ENCODE data around the gene ITCH. TPM values are rescaled to one million over a fixed set of nuclear protein-coding genes. Genes with fewer than 3 reads are reported as not detected.
"Not testable (repeated sequence)": the region's sequence is repeated elsewhere in the genome, so short reads cannot be mapped to it uniquely, and the experiment has no call there.

ITCH gene
- total RNA-seq, 1 experiment from 2014 or later, result 138 TPM

DNA sequence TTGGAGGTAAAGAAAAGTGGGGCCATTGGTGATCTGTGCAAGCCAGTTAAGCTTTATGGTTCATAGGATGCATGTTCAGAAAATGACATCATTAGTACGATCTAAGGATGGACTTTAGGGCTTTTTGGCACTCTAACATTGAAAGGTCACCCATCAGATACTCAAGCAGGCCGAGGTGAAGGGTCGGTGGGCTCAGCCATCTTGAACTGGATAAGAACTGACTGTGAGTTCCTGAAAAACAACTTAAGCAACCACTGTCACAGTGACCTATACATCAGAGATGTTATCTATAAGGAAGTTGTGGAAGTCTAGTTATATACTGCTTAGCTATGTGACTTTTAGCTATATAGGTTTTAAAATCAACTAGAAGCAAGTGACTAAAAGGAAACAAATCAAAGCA is 13.0 kb upstream of the ITCH start:
- no peak overlapping the region for H3K4me3 Mint-ChIP-seq (ENCODE audit: unreplicated experiment)
- peaks cover 11% of the 10 kb centered on the region for H3K4me1 Mint-ChIP-seq (ENCODE audit: low read depth, unreplicated experiment)
- Histone ChIP-seq H3K9me3 (no peaks in the 10 kb centered on the region), H3K4me1 (peaks cover 19% of the 10 kb centered on the region), H3K27me3 (replicated peaks; ENCODE audit: control insufficient read depth, insufficient read depth, low read length) (no peaks in the 10 kb centered on the region), H3K4me3 (ENCODE audit: low read depth, low read length) (no peak overlapping the region), H3K36me3 (ENCODE audit: control insufficient read depth, insufficient read depth, low read length) (no peaks in the 10 kb centered on the region)
- no peaks in the 10 kb centered on the region for H3K27me3 Mint-ChIP-seq (ENCODE audit: insufficient read depth, unreplicated experiment)
- no peak for DNase-seq
- no TSS peak for BruUV-seq (replicated peaks)
- no peaks in the 10 kb centered on the region for H3K36me3 Mint-ChIP-seq (ENCODE audit: insufficient read depth, unreplicated experiment)
- no peak overlapping the region for H3K27ac Mint-ChIP-seq (ENCODE audit: unreplicated experiment)
- H3K9me3 Mint-ChIP-seq (ENCODE audit: unreplicated experiment), result no peaks in the 10 kb centered on the region
- ChIA-PET CTCF (interaction anchor here (0.6 to 1.6 kb wide), 4 partner anchors 13 to 212 kb away, joined by 3 to 7 read pairs (median 4); partner anchors contain the start of gene ITCH), POLR2A (interaction anchor here (0.9 to 1.8 kb wide), 2 partner anchors 13 to 44 kb away, joined by 3 to 10 read pairs; partner anchors contain the start of gene ITCH)
- intact Hi-C loops (cut with micrococcal nuclease; ENCODE audit: unreplicated experiment), result no loop called here
- TF ChIP-seq, protein P1, sequence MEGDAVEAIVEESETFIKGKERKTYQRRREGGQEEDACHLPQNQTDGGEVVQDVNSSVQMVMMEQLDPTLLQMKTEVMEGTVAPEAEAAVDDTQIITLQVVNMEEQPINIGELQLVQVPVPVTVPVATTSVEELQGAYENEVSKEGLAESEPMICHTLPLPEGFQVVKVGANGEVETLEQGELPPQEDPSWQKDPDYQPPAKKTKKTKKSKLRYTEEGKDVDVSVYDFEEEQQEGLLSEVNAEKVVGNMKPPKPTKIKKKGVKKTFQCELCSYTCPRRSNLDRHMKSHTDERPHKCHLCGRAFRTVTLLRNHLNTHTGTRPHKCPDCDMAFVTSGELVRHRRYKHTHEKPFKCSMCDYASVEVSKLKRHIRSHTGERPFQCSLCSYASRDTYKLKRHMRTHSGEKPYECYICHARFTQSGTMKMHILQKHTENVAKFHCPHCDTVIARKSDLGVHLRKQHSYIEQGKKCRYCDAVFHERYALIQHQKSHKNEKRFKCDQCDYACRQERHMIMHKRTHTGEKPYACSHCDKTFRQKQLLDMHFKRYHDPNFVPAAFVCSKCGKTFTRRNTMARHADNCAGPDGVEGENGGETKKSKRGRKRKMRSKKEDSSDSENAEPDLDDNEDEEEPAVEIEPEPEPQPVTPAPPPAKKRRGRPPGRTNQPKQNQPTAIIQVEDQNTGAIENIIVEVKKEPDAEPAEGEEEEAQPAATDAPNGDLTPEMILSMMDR (IDR thresholded peaks at IDR 0.05; ENCODE audit: insufficient read depth in 1 of 2, low read depth in 1 of 2, low read length in 1 of 2, severe bottlenecking in 1 of 2, unreplicated experiment in 1 of 2), result no peak

DNA sequence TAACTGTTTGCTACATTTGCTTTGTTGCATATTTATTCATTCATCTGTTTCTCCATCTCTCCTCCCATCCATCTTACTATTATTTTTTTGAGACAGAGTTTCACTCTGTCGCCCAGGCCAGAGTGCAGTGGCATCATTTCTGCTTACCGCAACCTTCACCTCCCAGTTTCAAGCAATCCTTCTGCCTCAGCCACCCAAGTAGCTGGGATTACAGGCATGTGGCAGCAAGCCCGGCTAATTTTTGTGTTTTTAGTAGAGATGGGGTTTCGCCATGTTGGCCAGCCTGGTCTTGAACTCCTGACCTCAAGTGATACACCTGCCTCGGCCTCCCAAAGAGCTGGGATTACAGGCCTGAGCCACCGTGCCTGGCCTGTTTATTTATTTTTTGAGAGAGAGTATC is 9.6 kb upstream of the ITCH start:
- DNase-seq; BruUV-seq (replicated peaks); H3K4me1 Mint-ChIP-seq (ENCODE audit: low read depth, unreplicated experiment); H3K9me3 ChIP-seq; H3K4me3 Mint-ChIP-seq (ENCODE audit: unreplicated experiment); H3K36me3 Mint-ChIP-seq (ENCODE audit: insufficient read depth, unreplicated experiment); H3K9me3 Mint-ChIP-seq (ENCODE audit: unreplicated experiment); H3K4me1 ChIP-seq; H3K27me3 Mint-ChIP-seq (ENCODE audit: insufficient read depth, unreplicated experiment); H3K36me3 ChIP-seq (ENCODE audit: control insufficient read depth, insufficient read depth, low read length); H3K4me3 ChIP-seq (ENCODE audit: low read depth, low read length); intact Hi-C loops (cut with micrococcal nuclease; ENCODE audit: unreplicated experiment); H3K27ac Mint-ChIP-seq (ENCODE audit: unreplicated experiment); POLR2A ChIA-PET; H3K27me3 ChIP-seq (replicated peaks; ENCODE audit: control insufficient read depth, insufficient read depth, low read length): not testable (repeated sequence)
- CTCF ChIA-PET, result interaction anchor here (0.6 to 0.8 kb wide), 5 partner anchors 11 to 209 kb away, joined by 3 to 4 read pairs (median 3); no protein-coding TSS in a partner anchor

DNA sequence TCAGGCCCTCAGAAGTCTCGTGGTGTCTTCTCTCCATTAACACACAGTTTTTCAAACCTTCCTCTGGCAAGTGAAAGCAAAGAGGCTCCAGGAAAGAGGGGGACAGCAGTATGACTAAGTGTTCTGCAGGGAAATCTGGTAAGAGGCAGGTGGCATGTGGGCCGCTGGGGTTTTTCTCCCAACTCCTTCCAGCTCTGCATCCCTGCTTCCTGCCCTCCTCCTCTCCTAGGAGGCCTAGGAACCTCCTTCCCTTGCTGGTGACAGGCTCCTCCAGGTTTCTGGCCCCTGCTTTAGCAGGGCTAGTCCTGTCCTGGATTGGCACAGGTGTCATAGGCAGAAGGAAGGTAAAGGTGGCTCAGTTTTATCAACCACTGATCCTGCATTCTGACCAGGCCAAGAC is 7.6 kb upstream of the ITCH start:
- Histone ChIP-seq H3K9me3 (no peaks in the 10 kb centered on the region), H3K36me3 (ENCODE audit: control insufficient read depth, insufficient read depth, low read length) (no peaks in the 10 kb centered on the region), H3K4me1 (no peaks in the 10 kb centered on the region), H3K4me3 (ENCODE audit: low read depth, low read length) (no peak overlapping the region), H3K27me3 (replicated peaks; ENCODE audit: control insufficient read depth, insufficient read depth, low read length) (no peaks in the 10 kb centered on the region)
- TF ChIP-seq, protein P1 (IDR thresholded peaks at IDR 0.05; ENCODE audit: insufficient read depth in 1 of 2, low read depth in 1 of 2, low read length in 1 of 2, severe bottlenecking in 1 of 2, unreplicated experiment in 1 of 2), result no peak
- no peak overlapping the region for H3K27ac Mint-ChIP-seq (ENCODE audit: unreplicated experiment)
- no peak overlapping the region for H3K4me3 Mint-ChIP-seq (ENCODE audit: unreplicated experiment)
- H3K9me3 Mint-ChIP-seq (ENCODE audit: unreplicated experiment), result no peaks in the 10 kb centered on the region
- ChIA-PET CTCF (no interaction called here), POLR2A (interaction anchor here (0.6 to 1.2 kb wide), 2 partner anchors 44 to 372 kb away, joined by 4 to 7 read pairs; no protein-coding TSS in a partner anchor)
- no peaks in the 10 kb centered on the region for H3K4me1 Mint-ChIP-seq (ENCODE audit: low read depth, unreplicated experiment)
- no peaks in the 10 kb centered on the region for H3K36me3 Mint-ChIP-seq (ENCODE audit: insufficient read depth, unreplicated experiment)
- no peak for DNase-seq
- H3K27me3 Mint-ChIP-seq (ENCODE audit: insufficient read depth, unreplicated experiment), result no peaks in the 10 kb centered on the region
- no TSS peak for BruUV-seq (replicated peaks)
- intact Hi-C loops (cut with micrococcal nuclease; ENCODE audit: unreplicated experiment), result no loop called here

DNA sequence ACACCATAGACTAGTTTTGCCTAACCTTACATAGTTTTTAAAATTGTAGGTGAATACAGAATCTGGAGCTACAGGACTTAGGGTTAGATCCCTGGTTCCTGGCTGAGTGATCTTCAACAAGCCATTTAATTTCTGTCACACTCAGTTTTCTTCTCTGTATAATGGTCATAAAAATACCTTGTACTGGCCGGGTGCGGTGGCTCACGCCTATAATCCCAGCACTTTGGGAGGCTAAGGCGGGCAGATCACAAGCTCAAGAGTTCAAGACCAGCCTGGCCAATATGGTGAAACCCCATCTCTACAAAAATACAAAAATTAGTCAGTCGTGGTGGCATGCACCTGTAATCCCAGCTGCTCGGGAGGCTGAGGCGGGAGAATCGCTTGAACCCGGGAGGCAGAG is 3.3 kb upstream of the ITCH start:
- H3K27me3 ChIP-seq (replicated peaks; ENCODE audit: control insufficient read depth, insufficient read depth, low read length); intact Hi-C loops (cut with micrococcal nuclease; ENCODE audit: unreplicated experiment); H3K27me3 Mint-ChIP-seq (ENCODE audit: insufficient read depth, unreplicated experiment); DNase-seq; H3K9me3 Mint-ChIP-seq (ENCODE audit: unreplicated experiment); H3K4me3 Mint-ChIP-seq (ENCODE audit: unreplicated experiment); H3K9me3 ChIP-seq; H3K4me3 ChIP-seq (ENCODE audit: low read depth, low read length); H3K36me3 ChIP-seq (ENCODE audit: control insufficient read depth, insufficient read depth, low read length); BruUV-seq (replicated peaks); H3K27ac Mint-ChIP-seq (ENCODE audit: unreplicated experiment); H3K4me1 Mint-ChIP-seq (ENCODE audit: low read depth, unreplicated experiment): not testable (repeated sequence)
- H3K36me3 Mint-ChIP-seq (ENCODE audit: insufficient read depth, unreplicated experiment), result peaks cover 21% of the 10 kb centered on the region
- ChIA-PET POLR2A (interaction anchor here (1.1 kb wide), 1 partner anchor 10 kb away, joined by 3 read pairs; no protein-coding TSS in a partner anchor), CTCF (interaction anchor here (0.7 kb wide), 1 partner anchor 16 kb away, joined by 4 read pairs; no protein-coding TSS in a partner anchor)
- H3K4me1 ChIP-seq, result peaks cover 14% of the 10 kb centered on the region
